ENCODE measurements around the gene KRTAP12-1.

Gene KRTAP12-1

DNA sequence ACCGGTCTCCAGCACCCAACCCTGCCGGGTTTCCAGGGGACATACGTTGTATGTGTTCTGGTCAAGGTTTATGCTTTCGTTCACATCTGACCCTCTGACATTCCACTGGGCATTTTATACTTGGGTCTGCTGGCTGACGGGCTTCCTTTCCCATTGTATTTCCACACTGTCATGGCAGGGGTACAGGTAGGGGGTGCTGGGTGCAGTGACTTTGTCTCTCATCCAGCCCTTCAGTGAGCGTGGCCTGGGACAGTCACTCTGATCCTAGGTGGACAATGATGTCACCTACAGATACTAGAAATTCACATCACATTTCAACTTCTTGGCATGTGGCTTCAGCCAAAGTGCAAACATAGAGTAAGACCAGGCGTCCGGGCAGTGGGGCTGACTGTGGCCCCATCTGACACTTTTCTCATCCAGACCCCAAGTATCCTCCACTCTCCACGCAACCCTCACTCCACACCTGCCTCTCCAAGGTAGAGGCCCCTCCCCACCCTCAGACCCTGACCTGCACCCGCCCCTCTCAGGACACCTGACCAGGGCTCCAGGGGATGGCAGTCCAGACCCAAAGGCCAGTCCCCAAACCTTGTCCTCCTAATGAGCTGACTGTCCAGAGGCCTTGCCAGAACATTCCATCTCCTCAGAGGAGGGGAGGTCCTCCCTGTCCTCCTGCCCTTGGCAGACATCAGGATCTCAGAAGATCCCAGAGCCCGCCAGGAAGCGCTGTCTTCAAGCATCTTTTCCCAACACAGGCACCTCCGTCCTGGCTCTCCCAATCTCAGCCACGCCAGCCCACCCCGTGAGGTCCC, 45.5 kb downstream of the KRTAP12-1 start:
- no peak for DNase-seq
- intact Hi-C loops (cut with DNase I), result no loop called here

DNA sequence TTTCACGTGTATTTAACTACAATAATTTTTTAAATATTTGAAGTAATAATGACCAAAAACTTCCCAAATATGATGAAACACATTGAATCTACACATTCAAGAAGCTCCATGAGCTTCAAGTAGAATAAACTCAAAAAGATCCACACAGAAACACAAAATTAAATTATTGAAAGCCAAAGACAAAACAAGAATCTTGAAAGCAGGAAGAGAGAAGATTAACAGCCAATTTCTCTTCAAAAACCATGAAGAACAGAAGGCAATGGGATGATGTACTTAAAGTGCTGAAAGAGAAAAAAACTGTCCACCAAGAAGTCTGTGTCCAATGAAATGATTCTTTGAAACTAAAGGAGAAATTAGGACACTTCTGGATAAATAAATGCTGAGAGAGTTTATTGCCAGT, 49.9 kb downstream of the KRTAP12-1 start:
- intact Hi-C loops (cut with DNase I), result no loop called here
- DNase-seq, result no peak

All from head of caudate nucleus (tissue), 42 donors.